Panc1 (cell line): ENCODE data around the gene THADA.

Source experiments
- CTCF ChIP-seq: fragments of 450-650 bp; IDR thresholded peaks from 2 replicates; pipeline ENCODE4 v1.5.1; 2017; ENCODE audit warnings: mild to moderate bottlenecking
- POLR2AphosphoS5 ChIP-seq: IDR thresholded peaks from 2 replicates; pipeline ENCODE4 v1.6.1; 2012; ENCODE audit warnings: mild to moderate bottlenecking, low read depth, low read length, moderate library complexity
- REST ChIP-seq, 2 experiments: IDR thresholded peaks; 2 replicates each; pipeline ENCODE4 v1.6.1; 2011 to 2012; ENCODE audit warnings: low read depth in 2 of 2, control low read depth in 1 of 2, low read length in 1 of 2, mild to moderate bottlenecking in 1 of 2, moderate library complexity in 1 of 2; ENCODE audit not compliant: insufficient read depth in 1 of 2
- SIN3A ChIP-seq: IDR thresholded peaks from 2 replicates; pipeline ENCODE4 v1.6.1; 2012; ENCODE audit warnings: low read depth, mild to moderate bottlenecking, low read length, moderate library complexity, borderline replicate concordance; ENCODE audit not compliant: insufficient read depth

GRCh38 chr2:43412114-43412753 is 183.6 kb downstream of the THADA start:
- TF ChIP-seq CTCF, result no peak
- TF ChIP-seq POLR2AphosphoS5, result no peak
- no peak for TF ChIP-seq REST (IDR thresholded peaks at IDR 0.05; ENCODE audit: insufficient read depth in 1 of 2, low read depth in 2 of 2, low read length in 1 of 2)
- TF ChIP-seq SIN3A, result no peak
